HG03575 (cell line): ENCODE measurements around the gene PARD3B.

Experiments
- ATAC-seq: cut with Tn5 transposase; IDR thresholded peaks from one replicate; pipeline ENCODE4 v1.9.1; 2021; ENCODE audit not compliant: unreplicated experiment, insufficient number of reproducible peaks, low FRiP score; ENCODE audit errors: extremely low read depth

The PARD3B gene

GRCh38 chr2:204776781-204777559, 231.7 kb downstream of the PARD3B start:
- ATAC-seq: no peak

GRCh38 chr2:204779771-204780170, 234.5 kb downstream of the PARD3B start:
- ATAC-seq: no peak

DNA sequence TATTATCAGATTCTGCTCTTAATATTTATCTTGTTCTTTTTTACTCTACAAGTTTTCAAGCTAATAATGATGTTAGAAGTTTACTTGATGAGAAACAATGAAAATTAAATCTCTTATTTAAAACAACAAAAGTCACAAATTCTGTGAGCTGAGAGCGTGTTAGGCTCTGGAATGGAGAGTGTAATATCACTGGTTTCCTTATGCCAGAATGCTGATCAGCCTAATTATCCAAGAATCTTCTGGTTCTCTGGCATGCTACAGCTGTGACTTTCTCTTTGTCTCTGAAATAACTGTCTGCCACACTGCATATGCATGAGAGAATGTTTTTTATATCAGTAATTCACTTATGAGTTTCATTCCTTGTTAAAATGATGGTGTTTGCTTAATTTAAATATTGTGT, 236.7 kb downstream of the PARD3B start:
- ATAC-seq: no peak

- no peak for ATAC-seq
Observed at GRCh38 chr2:204790076-204790475, 244.8 kb downstream of the PARD3B start.

- no peak for ATAC-seq
Observed at GRCh38 chr2:204791230-204791629, 246.0 kb downstream of the PARD3B start.

DNA sequence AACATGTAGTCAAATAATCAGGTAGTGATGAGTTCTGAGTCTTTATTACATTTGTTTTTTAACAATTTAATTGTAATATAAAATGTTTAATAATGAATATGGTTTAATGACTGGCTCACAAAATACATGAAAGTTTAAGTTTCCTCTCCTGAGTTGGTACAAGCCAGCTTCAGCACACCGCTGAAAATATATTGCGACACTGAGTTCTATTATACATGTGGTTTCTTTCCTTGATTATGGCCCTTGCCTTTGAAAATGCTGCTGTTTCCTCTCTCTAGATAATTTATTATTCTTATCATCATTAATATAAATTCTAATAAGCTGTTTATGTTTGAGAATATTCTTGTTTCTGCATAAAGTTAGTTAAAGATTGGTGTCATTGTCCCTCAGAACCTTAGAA, 249.3 kb downstream of the PARD3B start:
- no peak for ATAC-seq

- ATAC-seq: no peak
Observed at GRCh38 chr2:204795156-204795555, 249.9 kb downstream of the PARD3B start.

DNA sequence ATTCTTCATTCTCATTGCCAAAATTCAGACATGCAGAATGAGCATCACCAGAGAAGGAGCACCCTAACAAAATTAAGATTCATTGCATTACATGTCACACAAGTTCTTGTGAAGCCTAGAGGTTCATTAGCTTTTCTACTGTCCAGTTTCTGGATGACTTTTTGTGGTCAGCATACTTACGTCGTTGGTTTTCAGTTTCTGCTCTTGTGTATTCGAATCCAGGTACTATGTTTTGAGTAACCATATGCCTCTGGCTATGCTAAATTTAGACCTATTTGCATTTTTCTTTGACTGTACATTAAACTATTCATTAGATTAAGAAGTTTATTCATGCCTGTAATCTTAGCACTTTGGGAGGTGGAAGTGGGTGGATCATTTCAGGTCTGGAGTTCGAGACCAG, 251.3 kb downstream of the PARD3B start:
- ATAC-seq: no peak

DNA sequence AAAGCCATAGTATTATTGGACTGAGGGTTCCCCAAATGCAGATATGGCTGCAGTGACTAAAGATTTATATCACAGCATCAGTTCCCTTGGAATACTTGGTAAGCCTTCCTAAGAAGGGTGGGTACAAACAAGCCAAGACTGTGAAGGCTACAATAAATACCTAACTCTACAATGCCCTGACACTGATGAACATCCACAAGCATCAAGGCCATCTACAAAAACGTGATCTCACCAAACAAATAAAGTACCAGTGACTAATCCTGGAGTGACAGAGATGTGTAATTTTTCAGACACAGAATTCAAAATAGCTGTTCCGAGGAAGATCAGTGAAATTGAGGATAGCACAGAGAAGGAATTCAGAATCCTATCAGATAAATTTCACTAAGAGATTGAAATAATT, 254.5 kb downstream of the PARD3B start:
- ATAC-seq: no peak

- no peak for ATAC-seq
Observed at GRCh38 chr2:204808494-204808893, 263.2 kb downstream of the PARD3B start.

DNA sequence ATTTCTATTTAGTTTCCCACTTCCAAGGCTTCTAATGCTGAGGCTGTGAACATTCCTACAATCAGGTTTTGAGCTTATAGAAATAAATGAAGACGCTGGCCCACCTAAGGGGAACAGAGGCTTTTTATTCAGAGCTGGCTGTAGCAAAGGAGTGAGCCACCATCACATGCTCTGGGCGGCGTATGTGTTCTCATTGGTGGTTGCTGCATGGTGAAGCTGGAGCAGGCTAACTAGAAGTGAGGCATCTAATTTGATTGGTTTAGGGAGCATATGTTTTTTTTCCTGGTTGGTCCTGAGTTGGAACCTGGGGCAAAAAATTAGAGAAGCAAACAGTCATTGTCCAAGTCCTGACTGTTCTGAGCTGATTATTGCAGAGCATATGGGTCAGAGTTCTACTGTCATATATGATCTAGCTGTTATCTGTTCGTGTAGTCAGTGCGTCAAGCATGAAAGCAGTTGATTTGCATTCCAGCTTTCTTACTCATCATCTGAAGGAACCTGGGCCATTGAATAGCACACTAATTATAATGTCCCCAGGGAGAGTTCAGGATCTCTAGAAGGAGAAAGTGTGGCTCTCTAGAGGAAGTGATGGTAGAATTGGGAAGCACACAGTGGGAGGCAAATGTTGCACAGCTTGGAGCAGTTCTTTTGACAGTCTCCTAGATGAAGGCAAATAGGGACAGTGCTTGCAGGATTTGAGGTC, 279.6 kb downstream of the PARD3B start:
- no peak for ATAC-seq

- ATAC-seq: no peak
Observed at GRCh38 chr2:204825681-204826080, 280.4 kb downstream of the PARD3B start.

DNA sequence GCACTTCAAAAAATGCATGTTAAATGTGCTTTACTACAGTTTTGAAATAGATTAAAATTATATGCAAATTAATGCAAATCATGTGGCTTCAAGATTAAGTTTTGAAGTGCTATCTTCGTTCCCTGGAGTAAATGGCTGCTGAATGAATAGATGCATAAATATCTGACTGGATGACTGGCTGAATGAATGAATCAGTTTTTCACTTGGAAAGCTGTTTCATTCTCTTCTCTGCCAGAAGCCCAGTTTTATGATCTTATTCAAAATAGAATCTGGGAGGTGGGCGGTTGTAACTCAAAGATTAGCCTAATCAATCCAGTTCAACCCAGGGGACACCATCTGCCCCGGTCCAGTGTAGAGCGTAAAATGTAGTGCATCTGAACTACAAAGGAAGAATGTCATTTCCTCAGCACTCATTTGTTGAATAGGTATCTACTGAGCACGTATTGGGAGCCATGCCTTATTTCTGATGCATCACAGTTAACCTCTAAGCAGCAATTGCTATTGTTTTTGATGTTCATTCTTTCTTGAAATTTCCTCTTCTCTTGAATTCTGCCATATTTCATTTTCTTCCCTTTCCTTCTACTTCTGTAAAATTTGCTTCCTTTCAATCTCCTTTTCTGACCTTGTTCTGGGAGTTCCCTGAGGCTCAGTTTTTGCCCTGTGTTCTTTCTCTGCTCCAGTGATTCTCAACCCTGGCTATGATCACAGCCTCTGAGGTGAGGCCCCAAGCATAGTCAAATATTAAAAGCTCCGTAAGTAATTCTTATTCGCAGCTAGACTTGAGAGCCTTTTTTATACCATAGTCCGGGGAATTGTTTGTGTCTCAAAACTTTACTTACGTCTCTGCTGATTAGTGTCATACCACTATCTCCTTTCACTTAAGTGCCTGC, 282.7 kb downstream of the PARD3B start:
- ATAC-seq: no peak

GRCh38 chr2:204834716-204835384, 289.6 kb downstream of the PARD3B start:
- no peak for ATAC-seq

GRCh38 chr2:204835786-204836185, 290.5 kb downstream of the PARD3B start:
- no peak for ATAC-seq

DNA sequence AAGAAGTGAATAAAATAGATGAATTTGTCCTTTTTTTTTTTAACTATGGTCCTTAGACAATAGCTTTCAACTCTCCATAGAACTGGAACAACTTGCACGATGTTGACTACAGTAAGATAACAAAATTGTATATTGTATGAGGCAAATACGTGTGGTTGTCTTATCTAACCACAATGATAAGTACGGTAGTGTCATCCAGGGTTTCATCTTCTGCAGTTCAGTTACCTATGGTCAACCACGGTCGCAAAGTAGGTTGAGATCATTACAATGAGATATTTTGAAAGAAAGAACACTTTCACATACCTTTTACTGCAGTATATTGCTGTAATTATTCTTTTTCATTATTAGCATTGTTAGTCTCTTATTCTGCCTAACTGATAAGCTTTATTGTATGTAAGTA, 295.2 kb downstream of the PARD3B start:
- ATAC-seq: no peak

GRCh38 chr2:204842068-204842467, 296.8 kb downstream of the PARD3B start:
- no peak for ATAC-seq

GRCh38 chr2:204842661-204843485, 297.6 kb downstream of the PARD3B start:
- no peak for ATAC-seq
